Endothelial cell of umbilical vein (primary cell): Measurements from ENCODE around the gene SMARCAL1.

Experiments
- EZH2 ChIP-seq: IDR thresholded peaks from 2 replicates; pipeline ENCODE4 v1.6.1; 2012; ENCODE audit warnings: borderline replicate concordance, low read depth, mild to moderate bottlenecking, moderate library complexity, low read length, inconsistent platforms; ENCODE audit not compliant: severe bottlenecking
- GATA2 ChIP-seq: IDR thresholded peaks from 2 replicates; pipeline ENCODE4 v1.7.0; 2011; ENCODE audit warnings: low read depth, mild to moderate bottlenecking, moderate library complexity, mixed read lengths, low read length; ENCODE audit not compliant: insufficient read length, insufficient read depth
- MYC ChIP-seq: IDR thresholded peaks from one replicate; pipeline ENCODE4 v1.6.1; 2011; ENCODE audit warnings: mild to moderate bottlenecking, low read depth, low read length
- POLR2A ChIP-seq: IDR thresholded peaks from 2 replicates; pipeline ENCODE4 v1.6.1; 2012; ENCODE audit warnings: low read depth, mild to moderate bottlenecking, control low read depth, low read length
- POLR2AphosphoS5 ChIP-seq: IDR thresholded peaks from 2 replicates; pipeline ENCODE4 v1.6.1; 2012; ENCODE audit warnings: low read depth, mild to moderate bottlenecking, control low read depth, low read length, moderate library complexity; ENCODE audit not compliant: insufficient read depth
- TF ChIP-seq, protein P1 (sequence below), 2 donors: IDR thresholded peaks; 1 replicate in 1 of 2; 2 replicates in 1 of 2; pipeline ENCODE4 v1.5.1; 2011; ENCODE audit warnings: low read length in 2 of 2, mild to moderate bottlenecking in 2 of 2, moderate library complexity in 2 of 2, control low read depth in 1 of 2, inconsistent platforms in 1 of 2, low read depth in 1 of 2; ENCODE audit not compliant: insufficient read depth in 1 of 2; ENCODE audit errors: extremely low read depth in 1 of 2

GRCh38 chr2:216392945-216393840 lies 19.1 kb upstream of the SMARCAL1 start:
- TF ChIP-seq, protein P1, sequence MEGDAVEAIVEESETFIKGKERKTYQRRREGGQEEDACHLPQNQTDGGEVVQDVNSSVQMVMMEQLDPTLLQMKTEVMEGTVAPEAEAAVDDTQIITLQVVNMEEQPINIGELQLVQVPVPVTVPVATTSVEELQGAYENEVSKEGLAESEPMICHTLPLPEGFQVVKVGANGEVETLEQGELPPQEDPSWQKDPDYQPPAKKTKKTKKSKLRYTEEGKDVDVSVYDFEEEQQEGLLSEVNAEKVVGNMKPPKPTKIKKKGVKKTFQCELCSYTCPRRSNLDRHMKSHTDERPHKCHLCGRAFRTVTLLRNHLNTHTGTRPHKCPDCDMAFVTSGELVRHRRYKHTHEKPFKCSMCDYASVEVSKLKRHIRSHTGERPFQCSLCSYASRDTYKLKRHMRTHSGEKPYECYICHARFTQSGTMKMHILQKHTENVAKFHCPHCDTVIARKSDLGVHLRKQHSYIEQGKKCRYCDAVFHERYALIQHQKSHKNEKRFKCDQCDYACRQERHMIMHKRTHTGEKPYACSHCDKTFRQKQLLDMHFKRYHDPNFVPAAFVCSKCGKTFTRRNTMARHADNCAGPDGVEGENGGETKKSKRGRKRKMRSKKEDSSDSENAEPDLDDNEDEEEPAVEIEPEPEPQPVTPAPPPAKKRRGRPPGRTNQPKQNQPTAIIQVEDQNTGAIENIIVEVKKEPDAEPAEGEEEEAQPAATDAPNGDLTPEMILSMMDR (IDR thresholded peaks at IDR 0.05; ENCODE audit: extremely low read depth in 1 of 2, insufficient read depth in 1 of 2, low read depth in 1 of 2, low read length in 2 of 2): no peak
- no peak for TF ChIP-seq POLR2A
- TF ChIP-seq MYC: no peak
- no peak for TF ChIP-seq POLR2AphosphoS5
- TF ChIP-seq GATA2: no peak
- TF ChIP-seq EZH2: no peak
